Choroid plexus epithelial cell (primary cell): ENCODE data around the gene TTYH2.

Experiments
- DNase-seq: peaks from one replicate; pipeline ENCODE4 v3.0.0-alpha.2; 2010; ENCODE audit warnings: low read depth
- H3K4me3 ChIP-seq: 2 replicates; pipeline ENCODE4 v1.5.1; 2011; ENCODE audit warnings: low read depth, mild to moderate bottlenecking, control low read depth, low read length, moderate library complexity
- CTCF ChIP-seq: conservative IDR thresholded peaks from 2 replicates; pipeline ENCODE4 v1.5.1; 2011; ENCODE audit warnings: low read depth, mild to moderate bottlenecking, control low read depth, inconsistent platforms, low read length, moderate library complexity

The TTYH2 gene

GRCh38 chr17:74250324-74250995 is 37.1 kb downstream of the TTYH2 start:
- H3K4me3 ChIP-seq = no peak overlapping the region
- DNase-seq = no peak
- TF ChIP-seq CTCF = no peak

- H3K4me3 ChIP-seq = no peak overlapping the region
- no peak for TF ChIP-seq CTCF
- no peak for DNase-seq
These were observed 37.7 kb downstream of the TTYH2 start for GRCh38 chr17:74251051-74251450.

- no peak for DNase-seq
- no peak for TF ChIP-seq CTCF
- H3K4me3 ChIP-seq = no peak overlapping the region
These were observed 38.2 kb downstream of the TTYH2 start for GRCh38 chr17:74251569-74251968.

- no peak for TF ChIP-seq CTCF
These were observed 38.8 kb downstream of the TTYH2 start for GRCh38 chr17:74252211-74252610.

GRCh38 chr17:74253036-74253435 is 39.7 kb downstream of the TTYH2 start:
- no peak overlapping the region for H3K4me3 ChIP-seq
- no peak for DNase-seq
- TF ChIP-seq CTCF = no peak

More at GRCh38 chr17:74252211-74252610, 38.8 kb downstream of the TTYH2 start:
- no peak overlapping the region for H3K4me3 ChIP-seq
- no peak for DNase-seq

- TF ChIP-seq CTCF = no peak
- no peak overlapping the region for H3K4me3 ChIP-seq
- no peak for DNase-seq
These were observed 43.9 kb downstream of the TTYH2 start for GRCh38 chr17:74257311-74257710.
